ENCODE results near the gene SLC39A5.

GRCh38 chr12:56223571-56224101, 6.2 kb upstream of the SLC39A5 start:
- TF ChIP-seq EZH2 (IDR thresholded peaks at IDR 0.05; ENCODE audit: insufficient read depth, poor library complexity, severe bottlenecking) = no peak
- no peak for TF ChIP-seq EZH2phosphoT487 (IDR thresholded peaks at IDR 0.05; ENCODE audit: insufficient read depth, low read depth)
